GM18858 (cell line): ENCODE measurements around the gene AGAP3.

ENCODE experiments used
- ATAC-seq: cut with Tn5 transposase; IDR thresholded peaks from one replicate; pipeline ENCODE4 v1.9.1; 2021; ENCODE audit not compliant: unreplicated experiment

AGAP3 gene

GRCh38 chr7:151179287-151179860, 93.1 kb downstream of the AGAP3 start:
- no peak for ATAC-seq

- ATAC-seq = no peak
These were observed 93.7 kb downstream of the AGAP3 start for GRCh38 chr7:151179946-151180345.

DNA sequence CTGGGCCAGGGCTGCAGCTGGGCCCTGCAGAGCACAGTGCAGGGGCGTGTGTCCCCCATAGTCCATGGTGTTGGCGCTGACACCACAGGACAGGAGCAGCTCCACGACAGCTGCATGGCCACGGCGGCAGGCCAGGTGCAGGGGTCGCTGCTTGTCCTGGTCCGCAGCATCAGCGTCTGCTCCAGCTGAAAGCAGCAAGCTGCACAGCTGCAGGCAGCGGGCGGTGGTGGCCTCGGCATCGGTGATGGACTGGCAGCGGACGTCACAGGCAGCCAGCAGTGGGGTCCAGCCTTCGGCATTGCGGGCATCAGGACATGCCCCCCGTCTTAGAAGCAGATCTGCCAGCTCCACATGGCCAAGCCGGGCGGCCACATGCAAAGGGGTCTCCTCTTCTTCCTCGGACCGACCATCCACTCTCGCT, 94.7 kb downstream of the AGAP3 start:
- no peak for ATAC-seq

DNA sequence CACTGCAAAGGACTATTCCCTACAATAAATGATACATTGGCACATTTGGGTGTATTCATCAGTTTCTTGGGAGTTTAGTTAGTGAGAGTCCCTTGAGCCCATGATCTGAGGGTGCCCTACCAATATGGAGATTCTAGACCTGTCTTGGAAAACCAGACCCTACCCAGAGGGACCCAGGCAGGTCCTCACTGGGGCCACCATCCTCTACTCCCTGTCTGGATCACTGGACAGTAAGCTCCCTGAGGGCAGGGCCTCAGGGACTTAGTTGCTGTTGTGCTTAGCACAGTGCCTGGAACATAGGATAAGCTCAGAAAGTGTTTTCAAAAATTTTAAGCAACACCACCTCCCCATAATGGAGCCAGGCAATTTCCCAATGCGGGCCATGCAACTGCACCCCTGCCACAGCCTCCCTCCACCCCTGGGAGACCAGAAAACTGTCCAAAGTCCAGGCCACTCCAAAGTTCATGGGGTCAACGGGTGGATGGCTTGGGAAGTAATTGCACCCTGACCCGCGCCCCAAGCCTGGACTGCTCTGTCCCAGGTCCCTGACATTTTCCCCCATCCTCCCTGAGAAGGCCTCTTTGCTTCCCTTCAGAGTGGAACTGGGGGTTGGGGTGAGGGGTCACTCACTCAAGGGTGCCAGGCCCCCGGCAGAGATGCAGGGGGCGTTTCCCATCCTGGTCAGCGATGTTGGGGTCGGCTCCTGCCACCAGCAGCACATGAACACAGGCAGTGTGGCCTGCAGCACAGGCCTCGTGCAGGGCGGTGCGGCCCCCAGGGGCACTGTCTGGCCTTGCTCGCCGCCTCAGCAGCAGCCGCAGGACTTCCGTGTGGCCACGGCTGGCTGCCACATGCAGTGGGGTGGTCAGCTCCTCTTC, 99.7 kb downstream of the AGAP3 start:
- ATAC-seq = no peak

DNA sequence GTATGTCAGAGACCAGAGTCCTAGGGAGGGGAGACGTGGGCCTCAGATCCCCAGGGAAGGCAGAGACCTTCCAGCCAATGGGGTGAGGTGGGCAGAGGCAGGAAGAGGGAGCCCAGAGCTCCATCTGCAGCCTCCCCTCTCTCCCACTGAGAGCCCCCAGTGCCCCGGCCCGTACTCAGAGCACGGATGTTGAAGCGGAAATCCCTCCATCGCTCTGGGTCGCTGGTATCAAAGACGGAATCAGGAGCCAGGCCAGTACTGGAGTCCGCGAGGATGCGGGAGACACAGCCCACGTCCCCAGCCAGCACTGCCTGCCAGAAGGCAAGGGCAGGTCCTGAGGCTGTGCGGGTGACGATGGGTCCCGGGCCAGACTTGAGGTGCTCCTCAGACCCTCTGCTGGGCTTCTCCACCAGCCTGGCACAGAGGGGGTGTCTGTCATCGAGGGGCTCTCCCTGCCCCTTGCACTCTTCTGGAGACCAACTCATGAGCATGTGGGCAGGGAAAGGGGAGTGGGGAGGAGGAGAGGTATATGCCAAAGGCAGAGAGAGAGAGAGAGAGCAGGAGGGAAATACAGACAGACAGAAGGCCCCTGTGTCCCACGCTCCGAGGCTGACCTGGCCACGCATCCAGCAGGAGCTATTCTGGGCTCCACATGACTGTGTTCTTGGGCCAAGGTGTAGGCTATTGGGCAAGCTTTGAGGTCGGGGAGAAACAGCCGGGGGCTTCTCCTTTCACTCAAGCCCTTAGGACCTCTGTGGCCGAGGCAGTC, 100.5 kb downstream of the AGAP3 start, which contains the start of gene ASB10:
Gene ASB10 (minus strand): TSS at position 611 of the 769 bp plus-strand sequence. CDS start 120 bp downstream, at position 491.
- ATAC-seq = no peak

DNA sequence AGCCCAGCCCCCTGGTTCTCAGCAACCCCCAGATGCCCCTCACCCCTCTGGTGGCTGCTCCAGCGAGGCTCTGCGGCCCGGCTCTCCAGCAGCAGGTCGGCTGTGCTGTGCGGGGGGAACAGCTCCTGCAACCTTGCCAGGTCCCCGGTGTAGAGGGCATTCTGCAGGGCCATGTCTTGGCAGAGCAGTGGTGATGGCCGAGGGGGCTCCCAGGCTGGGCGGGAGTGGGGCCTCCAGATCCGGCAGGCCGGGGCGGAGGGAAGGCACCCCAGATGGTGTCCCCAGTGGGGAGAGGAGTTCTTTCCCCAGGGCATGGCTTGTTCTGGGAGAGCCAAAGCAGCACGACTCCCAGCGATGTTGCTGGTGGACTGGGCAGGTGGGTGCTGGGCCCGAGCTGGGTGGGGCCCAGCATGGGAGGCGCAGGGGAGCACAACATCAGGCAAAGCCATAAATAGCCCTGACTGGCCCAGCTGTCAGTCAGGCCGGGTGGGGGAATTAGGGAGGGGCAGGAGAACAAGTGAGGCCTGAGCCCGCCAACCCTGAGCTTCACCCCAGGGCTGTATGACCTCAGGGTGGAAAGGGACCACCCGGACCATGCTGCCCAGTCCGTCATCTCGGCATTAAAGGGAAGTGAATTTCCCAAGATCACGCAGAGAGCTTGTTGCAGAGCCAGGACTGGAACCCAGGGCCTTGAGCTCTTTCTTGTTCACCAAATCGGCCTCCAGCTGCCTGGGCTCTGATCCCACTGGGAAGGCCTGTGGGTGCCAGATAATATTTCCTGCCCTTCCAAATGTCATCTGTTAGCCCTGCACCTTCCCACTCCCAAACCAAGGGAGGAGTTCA, 101.4 kb downstream of the AGAP3 start:
- ATAC-seq = no peak

DNA sequence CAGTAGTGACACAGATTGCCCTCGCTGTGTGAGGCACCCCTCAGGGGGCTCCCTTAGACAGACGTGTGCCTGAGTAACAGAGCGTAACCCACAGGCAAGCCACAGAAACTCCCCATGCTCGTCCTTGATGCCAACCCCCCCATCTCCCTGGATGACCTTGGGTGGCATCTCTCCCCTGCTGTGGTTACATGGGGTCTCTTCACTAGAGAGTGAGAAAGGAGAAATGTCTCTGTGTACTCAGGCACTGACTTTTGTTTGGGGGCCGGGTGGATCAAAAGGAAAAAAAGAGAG, 101.9 kb downstream of the AGAP3 start:
- ATAC-seq = no peak

GRCh38 chr7:151189038-151189437, 102.8 kb downstream of the AGAP3 start:
- no peak for ATAC-seq

DNA sequence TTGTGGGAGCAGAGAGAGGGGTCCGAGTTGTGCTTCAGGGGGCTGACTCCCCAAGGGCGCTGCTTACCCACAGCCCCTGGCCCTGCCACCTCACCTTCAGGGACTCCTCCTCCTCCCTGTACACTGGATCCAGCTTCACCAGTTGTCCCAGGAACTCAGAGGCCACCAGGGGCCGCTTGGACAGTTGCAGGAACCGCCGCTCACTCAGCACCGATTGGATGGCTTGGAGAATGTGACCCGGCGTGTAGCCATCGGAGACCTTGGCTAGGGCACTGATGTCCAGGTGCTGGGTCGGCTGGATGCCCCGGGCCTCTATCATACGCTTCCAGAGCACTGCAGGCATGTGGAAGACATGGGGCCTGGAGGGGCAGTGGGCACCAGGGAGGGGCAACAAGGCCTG, 105.3 kb downstream of the AGAP3 start:
- no peak for ATAC-seq

DNA sequence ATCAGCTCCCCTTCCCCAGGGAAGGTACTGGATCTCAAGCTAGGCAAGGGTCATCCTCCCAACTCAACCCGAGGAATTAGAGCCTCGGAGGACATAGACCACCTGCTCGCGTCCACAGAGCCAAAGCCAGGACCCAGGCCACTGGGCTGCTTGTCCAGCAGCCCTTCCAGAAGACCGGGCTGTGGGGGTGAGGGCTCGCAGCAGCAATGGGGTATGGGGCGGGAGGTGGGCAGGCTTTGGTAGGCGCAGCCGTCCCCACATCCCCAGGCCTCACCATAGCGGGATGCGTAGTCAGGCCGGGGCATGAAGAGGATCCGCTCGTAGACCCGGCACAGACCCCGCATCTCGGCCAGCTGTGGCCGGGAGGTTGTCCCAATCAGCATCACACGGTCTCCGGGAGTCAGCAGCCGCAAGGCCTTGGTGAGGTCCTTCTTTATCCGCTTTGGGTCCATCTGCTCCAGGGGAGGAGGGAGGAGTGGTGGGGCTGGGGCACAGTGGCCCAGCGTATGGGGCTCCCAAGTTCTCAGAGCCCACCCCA, 105.8 kb downstream of the AGAP3 start:
- ATAC-seq = no peak

DNA sequence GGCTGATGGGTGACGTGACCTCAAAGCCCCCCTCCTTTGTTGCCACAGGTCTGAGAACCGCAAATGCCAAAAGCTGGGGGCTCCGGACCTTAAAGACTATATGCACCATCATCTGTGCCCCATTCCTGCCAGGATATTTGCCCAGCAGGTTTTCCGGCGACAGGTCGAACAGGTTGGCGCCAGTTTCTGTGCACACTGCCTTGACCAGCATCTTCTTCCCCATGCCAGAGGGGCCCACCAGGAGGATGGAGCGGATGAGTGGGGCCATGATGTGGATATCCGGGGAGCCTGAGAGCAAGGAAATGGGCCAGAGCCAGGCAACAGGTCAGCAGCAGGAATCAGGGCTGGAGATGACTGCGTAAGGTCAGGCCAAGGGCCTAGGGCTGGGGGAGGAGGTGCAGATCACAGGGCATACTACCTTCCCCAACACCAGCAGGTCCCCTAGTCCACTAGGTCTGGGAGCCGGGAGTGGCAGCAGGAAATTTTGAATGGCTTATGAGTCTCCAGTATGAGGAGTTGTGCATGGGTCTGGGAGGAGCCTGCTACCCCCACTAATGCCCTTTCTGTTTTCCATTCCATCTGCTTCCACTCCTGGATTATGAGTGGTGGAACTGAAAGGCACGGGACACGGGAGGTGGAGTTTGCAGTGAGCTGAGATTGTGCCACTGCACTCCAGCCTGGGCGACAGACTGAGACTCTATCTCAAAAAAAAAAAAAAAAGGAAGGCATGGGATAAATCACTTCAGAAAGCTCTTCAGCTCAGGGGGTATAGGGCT, 107.1 kb downstream of the AGAP3 start:
- ATAC-seq = no peak
